H1 (cell line): ENCODE measurements around the gene CTNNBL1. TPM values are rescaled to one million over a fixed set of nuclear protein-coding genes. Genes with fewer than 3 reads are reported as not detected.

Experiments
- ASH2L ChIP-seq: fragments of 200-600, 300-600 bp; sonication (generic); IDR thresholded peaks from one replicate; pipeline ENCODE4 v1.7.1; 2017; ENCODE audit warnings: low read length
- BCL11A ChIP-seq, 2 experiments: IDR thresholded peaks; one replicate each; pipeline ENCODE4 v1.6.1; 2011; ENCODE audit warnings: low read depth in 2 of 2, low read length in 2 of 2, mild to moderate bottlenecking in 2 of 2
- KDM5A ChIP-seq: fragments of 200-600 bp; IDR thresholded peaks from 2 replicates; pipeline ENCODE4 v1.7.1; 2012; ENCODE audit warnings: mild to moderate bottlenecking, low read length, inconsistent platforms, mixed read lengths
- SP2 ChIP-seq: IDR thresholded peaks from 2 replicates; pipeline ENCODE4 v1.6.1; 2012; ENCODE audit warnings: mild to moderate bottlenecking, low read length, inconsistent platforms
- polyA plus RNA-seq, 7 experiments: library from polyadenylated mRNA; depleted of rRNA in 3 of 7; stranded (reverse) in 5 of 7; unstranded in 2 of 7; fragments of >200 nt in 5 of 7; fragments of 200-250 nt in 2 of 7; gene quantifications; 1 replicate in 5 of 7; 2 replicates in 1 of 7; 4 replicates in 1 of 7; pipeline versions ENCODE4 v1.2.1 to v1.2.3, GENCODE V29; 2011 to 2013; ENCODE audit warnings: missing spikeins in 2 of 7, mixed read lengths in 2 of 7
- total RNA-seq: library from RNA; stranded (reverse); fragmentation: NEBNext Ultra II Directional; extraction: Animal tissue kit (Norgen Biotek cat#: 25700); gene quantifications from 2 replicates; pipeline ENCODE4 v1.2.1, GENCODE V29; 2021
- TF ChIP-seq, protein P1 (sequence below): IDR thresholded peaks from 2 replicates; pipeline ENCODE4 v1.6.1; 2011; ENCODE audit warnings: low read length, improper control_type of control experiment
- TF ChIP-seq, protein P2 (sequence below), 3 experiments: IDR thresholded peaks; 1 replicate in 2 of 3; 2 replicates in 1 of 3; pipeline versions ENCODE4 v1.5.1 to v1.6.1; 2011; ENCODE audit warnings: low read length in 3 of 3, mild to moderate bottlenecking in 3 of 3, inconsistent platforms in 2 of 3, low read depth in 1 of 3, moderate library complexity in 1 of 3; ENCODE audit not compliant: insufficient read depth in 1 of 3; ENCODE audit errors: control extremely low read depth in 1 of 3

The CTNNBL1 gene
- total and polyA plus RNA-seq, 2 of the 8 experiments (the other 6 are each of a cell fraction or from before 2014, with no cell fraction given): 19.6 to 81.6 TPM

DNA sequence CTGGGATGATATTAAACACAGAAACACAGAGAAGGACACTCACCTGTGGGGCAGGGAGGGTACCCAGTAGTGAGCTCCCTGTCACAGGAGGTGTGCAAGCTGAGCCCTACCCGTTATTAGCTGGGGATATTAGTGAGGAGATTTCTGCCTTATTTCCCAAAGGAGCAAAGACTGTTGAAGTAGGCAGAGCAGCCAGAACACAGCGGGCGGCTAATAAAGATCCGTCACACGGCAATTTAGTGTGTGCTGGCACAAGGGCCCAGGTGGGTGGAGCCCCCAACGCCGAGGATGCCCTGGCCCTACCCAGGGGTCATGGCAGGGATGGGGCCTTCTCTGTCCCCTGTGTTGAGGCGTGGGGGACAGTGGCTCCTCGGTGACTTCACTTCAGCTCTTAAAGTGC lies 217.4 kb downstream of the CTNNBL1 start (continued):
- TF ChIP-seq, protein P1, sequence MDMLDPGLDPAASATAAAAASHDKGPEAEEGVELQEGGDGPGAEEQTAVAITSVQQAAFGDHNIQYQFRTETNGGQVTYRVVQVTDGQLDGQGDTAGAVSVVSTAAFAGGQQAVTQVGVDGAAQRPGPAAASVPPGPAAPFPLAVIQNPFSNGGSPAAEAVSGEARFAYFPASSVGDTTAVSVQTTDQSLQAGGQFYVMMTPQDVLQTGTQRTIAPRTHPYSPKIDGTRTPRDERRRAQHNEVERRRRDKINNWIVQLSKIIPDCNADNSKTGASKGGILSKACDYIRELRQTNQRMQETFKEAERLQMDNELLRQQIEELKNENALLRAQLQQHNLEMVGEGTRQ: no peak
- TF ChIP-seq, protein P2, sequence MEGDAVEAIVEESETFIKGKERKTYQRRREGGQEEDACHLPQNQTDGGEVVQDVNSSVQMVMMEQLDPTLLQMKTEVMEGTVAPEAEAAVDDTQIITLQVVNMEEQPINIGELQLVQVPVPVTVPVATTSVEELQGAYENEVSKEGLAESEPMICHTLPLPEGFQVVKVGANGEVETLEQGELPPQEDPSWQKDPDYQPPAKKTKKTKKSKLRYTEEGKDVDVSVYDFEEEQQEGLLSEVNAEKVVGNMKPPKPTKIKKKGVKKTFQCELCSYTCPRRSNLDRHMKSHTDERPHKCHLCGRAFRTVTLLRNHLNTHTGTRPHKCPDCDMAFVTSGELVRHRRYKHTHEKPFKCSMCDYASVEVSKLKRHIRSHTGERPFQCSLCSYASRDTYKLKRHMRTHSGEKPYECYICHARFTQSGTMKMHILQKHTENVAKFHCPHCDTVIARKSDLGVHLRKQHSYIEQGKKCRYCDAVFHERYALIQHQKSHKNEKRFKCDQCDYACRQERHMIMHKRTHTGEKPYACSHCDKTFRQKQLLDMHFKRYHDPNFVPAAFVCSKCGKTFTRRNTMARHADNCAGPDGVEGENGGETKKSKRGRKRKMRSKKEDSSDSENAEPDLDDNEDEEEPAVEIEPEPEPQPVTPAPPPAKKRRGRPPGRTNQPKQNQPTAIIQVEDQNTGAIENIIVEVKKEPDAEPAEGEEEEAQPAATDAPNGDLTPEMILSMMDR (IDR thresholded peaks at IDR 0.05; ENCODE audit: control extremely low read depth in 1 of 3, insufficient read depth in 1 of 3, low read depth in 1 of 3, low read length in 3 of 3): no peak
- no peak for TF ChIP-seq SP2
- TF ChIP-seq BCL11A (IDR thresholded peaks at IDR 0.05; ENCODE audit: low read depth in 2 of 2, low read length in 2 of 2): no peak
- TF ChIP-seq ASH2L: no peak
- no peak for TF ChIP-seq KDM5A
